OCI-LY1 (cell line): ENCODE data around the gene AK5.

Experiments used
- H2AFZ ChIP-seq: fragments of 200-600 bp; sonication (generic), shearing (Covaris generic); 2 replicates; pipeline ENCODE4 v1.6.0; 2014; ENCODE audit warnings: antibody characterized with exemption, mild to moderate bottlenecking, low read length
- H3F3A ChIP-seq: fragments of 200-600 bp; sonication (generic), shearing (Covaris generic); 2 replicates; pipeline ENCODE4 v1.6.0; 2014; ENCODE audit warnings: mild to moderate bottlenecking, antibody characterized with exemption, low read length, moderate library complexity; ENCODE audit not compliant: insufficient read depth
- H3K27ac ChIP-seq: fragments of 200-600 bp; sonication (generic); 2 replicates; pipeline ENCODE4 v1.5.1; 2014; ENCODE audit warnings: low read length, mixed run types, mild to moderate bottlenecking, low read depth; ENCODE audit not compliant: poor library complexity, severe bottlenecking
- H3K27me3 ChIP-seq: fragments of 200-600 bp; sonication (generic); 2 replicates; pipeline ENCODE4 v1.6.0; 2014; ENCODE audit warnings: antibody characterized with exemption, mild to moderate bottlenecking, low read length, moderate library complexity; ENCODE audit not compliant: insufficient read depth
- H3K36me3 ChIP-seq: fragments of 200-600 bp; sonication (generic); 2 replicates; pipeline ENCODE4 v1.6.1; 2014; ENCODE audit warnings: mild to moderate bottlenecking, antibody characterized with exemption, low read length, moderate library complexity, mixed read lengths; ENCODE audit not compliant: insufficient read depth
- H3K4me1 ChIP-seq: fragments of 200-600 bp; sonication (generic); 2 replicates; pipeline ENCODE4 v1.5.1; 2014; ENCODE audit warnings: mild to moderate bottlenecking, low read length, moderate library complexity; ENCODE audit not compliant: insufficient read depth, severe bottlenecking
- H3K4me2 ChIP-seq: fragments of 200-600 bp; sonication (generic), shearing (Covaris generic); 2 replicates; pipeline ENCODE4 v1.6.1; 2014; ENCODE audit warnings: low read length
- H3K4me3 ChIP-seq: fragments of 200-600 bp; sonication (generic); 2 replicates; pipeline ENCODE4 v1.5.1; 2014; ENCODE audit warnings: low read length, low read depth, mild to moderate bottlenecking, mixed read lengths; ENCODE audit not compliant: poor library complexity, severe bottlenecking
- H3K79me2 ChIP-seq: fragments of 200-600 bp; shearing (Covaris generic); 2 replicates; pipeline ENCODE4 v1.6.1; 2016; ENCODE audit warnings: mixed run types, low read length, mixed read lengths; ENCODE audit not compliant: insufficient read depth
- H3K9ac ChIP-seq: fragments of 200-600 bp; sonication (generic), shearing (Covaris generic); 2 replicates; pipeline ENCODE4 v1.6.1; 2014; ENCODE audit warnings: mild to moderate bottlenecking, low read length, mixed read lengths
- H3K9me2 ChIP-seq: fragments of 200-600 bp; sonication (generic), shearing (Covaris generic); 2 replicates; pipeline ENCODE4 v1.6.1; 2014; ENCODE audit warnings: low read depth, mild to moderate bottlenecking, low read length, mixed read lengths
- H3K9me3 ChIP-seq: fragments of 200-600 bp; shearing (Covaris generic); 2 replicates; pipeline ENCODE4 v1.6.1; 2014; ENCODE audit warnings: low read length, mixed read lengths
- H4K20me1 ChIP-seq: fragments of 200-600 bp; sonication (generic), shearing (Covaris generic); 2 replicates; pipeline ENCODE4 v1.6.0; 2016; ENCODE audit warnings: mild to moderate bottlenecking, low read length; ENCODE audit not compliant: insufficient read depth
- EZH2 ChIP-seq: fragments of 200-600 bp; sonication (generic), shearing (Covaris generic); IDR thresholded peaks from 2 replicates; pipeline ENCODE4 v1.8.0; 2017; ENCODE audit warnings: borderline replicate concordance, mixed run types, mild to moderate bottlenecking, antibody characterized with exemption, low read length, moderate library complexity, mixed read lengths
- TF ChIP-seq, protein P1 (sequence below): fragments of 200-600 bp; sonication (generic), shearing (Covaris generic); IDR thresholded peaks from 2 replicates; pipeline ENCODE4 v1.5.1; 2017; ENCODE audit warnings: mild to moderate bottlenecking, antibody characterized with exemption, low read length, moderate library complexity, mixed read lengths

Gene AK5

DNA sequence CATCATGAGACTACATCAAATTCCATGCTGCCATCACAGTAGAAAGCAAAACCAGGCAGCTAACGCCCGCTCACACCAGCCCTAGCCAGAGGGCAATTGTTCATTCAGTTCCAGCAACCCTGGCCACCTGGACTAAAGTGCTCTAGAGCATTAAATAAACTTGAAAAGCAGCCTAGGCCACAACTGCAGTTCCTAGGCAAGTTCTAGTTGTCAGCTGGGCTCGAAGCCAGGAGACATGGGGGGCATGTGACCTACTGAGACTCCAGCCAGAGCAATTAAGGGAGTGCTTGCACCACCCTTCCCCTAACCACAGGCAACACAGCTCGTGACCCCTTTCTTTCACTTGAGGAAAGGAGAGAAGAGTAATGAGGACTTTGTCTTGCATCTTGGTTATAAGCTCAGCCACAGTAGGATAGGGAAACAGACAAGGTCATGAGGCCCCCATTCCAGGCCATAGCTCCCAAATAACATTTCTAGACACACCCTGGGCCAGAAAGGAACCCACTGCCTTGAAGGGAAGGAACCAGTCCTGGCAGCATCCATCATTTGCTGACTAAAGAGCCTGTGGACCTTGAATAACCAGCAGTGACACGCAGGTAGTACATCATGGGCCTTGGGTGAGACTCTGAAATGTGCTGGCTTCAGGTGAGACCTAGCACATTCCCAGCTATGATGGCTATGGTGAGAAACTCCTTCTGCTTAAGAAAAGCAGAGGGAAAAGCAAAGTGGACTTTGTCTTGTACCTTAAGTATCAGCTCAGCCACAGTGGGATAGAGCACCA, 323.6 kb downstream of the AK5 start:
- TF ChIP-seq, protein P1, sequence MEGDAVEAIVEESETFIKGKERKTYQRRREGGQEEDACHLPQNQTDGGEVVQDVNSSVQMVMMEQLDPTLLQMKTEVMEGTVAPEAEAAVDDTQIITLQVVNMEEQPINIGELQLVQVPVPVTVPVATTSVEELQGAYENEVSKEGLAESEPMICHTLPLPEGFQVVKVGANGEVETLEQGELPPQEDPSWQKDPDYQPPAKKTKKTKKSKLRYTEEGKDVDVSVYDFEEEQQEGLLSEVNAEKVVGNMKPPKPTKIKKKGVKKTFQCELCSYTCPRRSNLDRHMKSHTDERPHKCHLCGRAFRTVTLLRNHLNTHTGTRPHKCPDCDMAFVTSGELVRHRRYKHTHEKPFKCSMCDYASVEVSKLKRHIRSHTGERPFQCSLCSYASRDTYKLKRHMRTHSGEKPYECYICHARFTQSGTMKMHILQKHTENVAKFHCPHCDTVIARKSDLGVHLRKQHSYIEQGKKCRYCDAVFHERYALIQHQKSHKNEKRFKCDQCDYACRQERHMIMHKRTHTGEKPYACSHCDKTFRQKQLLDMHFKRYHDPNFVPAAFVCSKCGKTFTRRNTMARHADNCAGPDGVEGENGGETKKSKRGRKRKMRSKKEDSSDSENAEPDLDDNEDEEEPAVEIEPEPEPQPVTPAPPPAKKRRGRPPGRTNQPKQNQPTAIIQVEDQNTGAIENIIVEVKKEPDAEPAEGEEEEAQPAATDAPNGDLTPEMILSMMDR: no peak
- no peak for TF ChIP-seq EZH2
- no peaks in the 10 kb centered on the region for H3F3A ChIP-seq
- H3K27me3 ChIP-seq: no peaks in the 10 kb centered on the region
- no peak overlapping the region for H3K27ac ChIP-seq
- H3K9ac ChIP-seq: no peak overlapping the region
- H3K79me2 ChIP-seq: no peaks in the 10 kb centered on the region
- H3K4me3 ChIP-seq: no peak overlapping the region
- H3K4me2 ChIP-seq: no peak overlapping the region
- peaks cover 32% of the 10 kb centered on the region for H3K36me3 ChIP-seq
- H3K9me3 ChIP-seq: peaks cover 16% of the 10 kb centered on the region
- no peaks in the 10 kb centered on the region for H3K9me2 ChIP-seq
- H3K4me1 ChIP-seq: no peaks in the 10 kb centered on the region
- H4K20me1 ChIP-seq: no peaks in the 10 kb centered on the region
- H2AFZ ChIP-seq: no peak overlapping the region

DNA sequence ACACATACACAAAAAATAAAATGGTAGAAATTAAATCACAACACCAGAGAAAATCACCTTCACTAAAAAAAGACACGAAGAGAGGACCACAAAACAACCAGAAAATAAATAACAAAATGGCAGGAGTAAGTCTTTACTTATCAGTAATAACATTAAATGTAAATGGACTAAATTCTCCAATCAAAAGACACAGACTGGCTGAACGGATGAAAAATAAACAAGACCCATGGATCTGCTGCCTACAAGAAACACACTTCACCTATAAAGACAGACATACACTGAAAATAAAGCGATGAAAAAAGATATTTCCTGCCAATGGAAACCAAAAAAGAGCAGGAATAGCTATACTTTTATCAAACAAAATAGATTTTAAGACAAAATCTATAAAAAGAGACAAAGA, 327.1 kb downstream of the AK5 start:
- TF ChIP-seq, protein P1: no peak
- TF ChIP-seq EZH2: no peak

More for the DNA sequence above, 327.1 kb downstream of the AK5 start:
- Histone ChIP-seq H3K4me2 (no peak overlapping the region), H3K9me2 (no peaks in the 10 kb centered on the region), H4K20me1 (no peaks in the 10 kb centered on the region), H3F3A (no peaks in the 10 kb centered on the region), H3K4me1 (no peaks in the 10 kb centered on the region), H3K9ac (no peak overlapping the region), H3K4me3 (no peak overlapping the region), H3K27ac (no peak overlapping the region), H3K9me3 (peaks cover 16% of the 10 kb centered on the region), H3K36me3 (peaks cover 39% of the 10 kb centered on the region), H3K79me2 (no peaks in the 10 kb centered on the region), H3K27me3 (no peaks in the 10 kb centered on the region), H2AFZ (no peak overlapping the region)
